Measurements from ENCODE around the gene ENPP7.

The ENPP7 gene

DNA sequence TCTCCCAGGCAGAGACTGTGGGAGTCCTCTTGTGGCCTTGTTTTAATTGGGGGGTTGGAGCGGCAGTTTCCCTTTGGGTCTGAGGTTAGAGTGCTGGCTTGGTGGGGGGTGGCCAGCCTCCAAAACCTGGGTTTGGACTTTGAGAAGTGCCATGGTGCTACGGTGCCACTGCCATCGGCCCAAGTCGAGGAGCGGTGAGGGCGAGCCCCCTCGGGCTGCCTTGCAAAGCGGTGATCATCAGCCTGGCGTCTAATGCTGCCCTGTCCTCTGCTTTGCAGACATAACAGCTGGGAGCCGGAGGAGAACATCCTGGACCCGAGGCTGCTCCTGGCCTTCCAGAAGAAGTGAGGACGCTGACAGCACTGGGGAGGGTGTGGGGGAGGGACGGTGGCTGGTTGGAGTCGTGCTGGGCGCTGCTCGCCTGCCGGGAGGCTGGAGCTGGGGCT, 48.4 kb downstream of the ENPP7 start:
- DNase-seq, result no peak

- DNase-seq, result no peak
Measured at GRCh38 chr17:79779661-79780365, 49.1 kb downstream of the ENPP7 start.

- DNase-seq, result no peak
Measured at GRCh38 chr17:79781012-79781650, 50.4 kb downstream of the ENPP7 start.

DNA sequence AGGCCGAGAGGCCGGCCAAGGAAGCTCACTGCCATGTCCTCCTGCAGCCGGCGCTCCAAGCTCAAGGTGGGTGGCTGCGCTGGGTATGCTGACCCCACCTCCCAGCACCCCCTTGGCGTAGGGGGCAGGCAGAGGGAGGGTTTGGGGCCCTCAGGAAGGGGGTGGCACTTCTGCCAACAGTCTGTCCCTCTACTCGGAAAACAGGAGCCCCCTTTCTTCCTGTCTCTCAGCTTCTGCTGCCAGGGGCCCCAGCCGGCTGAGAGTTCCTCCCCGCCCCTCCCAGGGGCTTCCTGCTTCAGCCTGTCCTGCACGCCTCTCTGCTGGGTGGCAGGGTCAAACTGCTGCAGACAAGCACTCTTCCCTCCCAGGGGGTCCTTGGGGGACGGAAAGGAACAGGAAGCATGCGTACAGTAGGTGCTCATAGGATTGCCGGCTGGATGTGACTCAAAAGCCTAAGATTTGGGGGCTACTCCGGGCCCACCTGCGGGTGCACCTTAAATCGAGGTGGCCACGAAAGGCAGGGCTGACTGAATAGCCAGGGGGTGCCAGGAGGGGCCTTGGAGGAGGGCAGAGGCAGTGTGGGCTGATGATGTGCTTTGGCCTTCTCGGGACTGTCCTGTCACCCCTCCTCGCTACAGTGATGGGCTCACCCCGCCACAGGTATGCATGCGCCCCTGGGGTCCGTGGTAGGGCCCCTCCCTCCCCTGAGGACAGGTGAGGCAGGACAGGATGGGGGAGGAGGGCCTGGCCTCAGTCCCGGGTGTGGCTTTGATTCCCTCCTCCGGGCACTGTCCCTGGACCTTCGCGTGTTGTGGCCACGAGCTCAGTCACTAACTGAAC, 51.2 kb downstream of the ENPP7 start:
- DNase-seq, result no peak

GRCh38 chr17:79783891-79784290, 53.1 kb downstream of the ENPP7 start:
- DNase-seq, result no peak

DNA sequence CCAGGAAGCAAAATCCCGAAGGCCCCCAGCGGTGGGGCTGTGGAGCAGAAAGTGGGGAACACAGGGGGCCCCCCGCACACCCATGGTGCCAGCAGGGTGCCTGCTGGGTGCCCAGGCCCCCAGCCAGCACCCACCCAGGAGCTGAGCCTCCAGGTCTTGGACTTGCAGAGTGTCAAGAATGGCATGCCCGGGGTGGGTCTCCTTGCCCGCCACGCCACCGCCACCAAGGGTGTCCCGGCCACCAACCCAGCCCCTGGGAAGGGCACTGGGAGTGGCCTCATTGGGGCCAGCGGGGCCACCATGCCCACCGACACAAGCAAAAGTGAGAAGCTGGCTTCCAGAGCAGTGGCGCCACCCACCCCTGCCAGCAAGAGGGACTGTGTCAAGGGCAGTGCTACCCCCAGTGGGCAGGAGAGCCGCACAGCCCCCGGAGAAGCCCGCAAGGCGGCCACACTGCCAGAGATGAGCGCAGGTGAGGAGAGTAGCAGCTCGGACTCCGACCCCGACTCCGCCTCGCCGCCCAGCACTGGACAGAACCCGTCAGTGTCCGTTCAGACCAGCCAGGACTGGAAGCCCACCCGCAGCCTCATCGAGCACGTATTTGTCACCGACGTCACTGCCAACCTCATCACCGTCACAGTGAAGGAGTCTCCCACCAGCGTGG, 53.7 kb downstream of the ENPP7 start:
- no peak for DNase-seq

- no peak for DNase-seq
Measured at GRCh38 chr17:79785017-79785899, 54.5 kb downstream of the ENPP7 start.

GRCh38 chr17:79785900-79786810, 55.4 kb downstream of the ENPP7 start:
- no peak for DNase-seq

- no peak for DNase-seq
Measured at GRCh38 chr17:79786930-79787643, 56.3 kb downstream of the ENPP7 start.

GRCh38 chr17:79788455-79788854, 57.7 kb downstream of the ENPP7 start:
- no peak for DNase-seq

DNA sequence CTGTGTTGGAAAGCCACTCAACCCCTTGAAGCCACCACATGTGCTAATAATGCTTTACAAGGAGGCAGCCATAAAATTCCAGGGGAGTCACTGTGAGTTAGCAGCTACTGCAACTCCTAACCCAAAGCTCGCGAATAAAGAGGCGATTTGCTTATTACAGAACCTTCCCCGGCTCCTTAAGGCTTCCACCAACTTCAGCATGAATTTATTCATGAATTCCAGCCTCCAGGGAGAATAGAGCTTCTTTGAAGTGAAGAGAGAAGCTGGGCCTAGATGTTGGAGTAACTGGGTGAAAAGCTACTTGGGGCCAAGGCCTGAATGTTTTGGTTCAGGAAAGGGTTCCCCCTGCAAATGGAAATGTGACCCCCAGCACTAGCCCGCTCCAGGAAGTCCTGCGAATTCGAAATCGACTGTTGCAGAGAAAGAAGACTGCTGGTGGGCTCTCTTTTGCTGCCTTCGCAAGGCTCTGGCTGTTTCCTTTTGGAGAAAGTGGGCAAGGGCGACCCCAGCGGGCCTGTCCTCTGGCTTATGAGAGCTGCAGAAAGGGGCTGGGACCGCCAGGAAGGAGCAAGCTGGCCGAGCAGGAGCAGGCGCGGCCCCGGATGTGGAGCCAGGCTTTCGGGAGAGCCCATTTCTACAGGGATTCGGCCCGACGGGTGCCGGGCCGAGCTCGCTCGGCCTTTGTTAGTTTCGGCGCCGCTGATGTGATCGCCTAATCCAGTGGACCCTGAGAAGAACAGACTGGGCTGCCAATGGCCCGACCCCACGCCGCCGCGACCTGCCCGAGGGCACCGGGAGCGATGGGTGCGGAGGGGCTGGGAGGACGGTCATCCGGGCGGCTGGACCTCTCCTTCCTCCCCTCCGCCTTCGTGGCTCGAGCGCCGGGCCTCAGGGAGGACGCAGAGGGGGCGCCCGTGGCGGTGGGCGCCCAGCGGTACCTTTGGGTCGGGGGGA, 58.5 kb downstream of the ENPP7 start:
- DNase-seq, result no peak

DNA sequence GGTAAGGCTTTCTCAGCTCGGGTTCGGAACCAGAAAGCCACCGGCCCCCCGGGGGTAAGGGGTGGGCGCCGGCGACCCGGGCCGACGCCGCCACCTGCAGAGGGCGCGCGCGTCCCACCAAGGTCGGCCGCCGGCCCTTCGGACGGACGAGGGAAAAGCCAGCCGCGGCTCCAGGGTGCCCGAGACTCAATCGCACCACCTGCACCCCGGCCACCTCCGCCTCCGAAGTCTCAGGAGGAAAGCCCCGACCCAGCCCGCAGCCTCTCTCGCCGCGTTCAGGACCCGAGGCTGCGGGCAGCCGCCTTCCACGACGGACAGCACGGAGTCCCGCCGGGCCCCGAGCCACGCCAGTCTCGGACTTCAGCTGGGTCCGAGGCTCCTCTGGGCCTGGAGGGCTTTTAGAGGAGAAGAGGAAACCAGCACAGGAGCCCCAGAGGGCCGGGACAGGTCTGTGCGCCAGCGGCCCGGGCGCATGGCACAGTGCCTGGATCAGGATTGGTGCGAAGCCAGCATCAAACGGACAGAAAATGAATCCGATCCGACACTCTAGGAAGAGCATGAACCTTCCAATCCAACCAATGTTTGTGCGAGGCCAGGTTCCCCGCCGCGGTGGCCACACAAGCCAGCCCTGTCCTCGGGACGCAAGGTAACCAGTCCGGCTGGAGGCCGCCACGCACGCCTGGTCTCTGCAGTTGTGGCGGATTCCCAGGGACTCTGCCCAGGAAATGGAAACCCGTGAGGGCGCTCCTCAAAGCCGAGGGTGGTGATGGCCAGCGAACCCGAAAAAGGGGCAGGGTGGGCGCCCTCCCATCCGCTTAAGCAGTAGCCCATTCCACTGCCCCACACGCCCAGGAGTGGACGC, 59.4 kb downstream of the ENPP7 start:
- DNase-seq, result no peak

DNA sequence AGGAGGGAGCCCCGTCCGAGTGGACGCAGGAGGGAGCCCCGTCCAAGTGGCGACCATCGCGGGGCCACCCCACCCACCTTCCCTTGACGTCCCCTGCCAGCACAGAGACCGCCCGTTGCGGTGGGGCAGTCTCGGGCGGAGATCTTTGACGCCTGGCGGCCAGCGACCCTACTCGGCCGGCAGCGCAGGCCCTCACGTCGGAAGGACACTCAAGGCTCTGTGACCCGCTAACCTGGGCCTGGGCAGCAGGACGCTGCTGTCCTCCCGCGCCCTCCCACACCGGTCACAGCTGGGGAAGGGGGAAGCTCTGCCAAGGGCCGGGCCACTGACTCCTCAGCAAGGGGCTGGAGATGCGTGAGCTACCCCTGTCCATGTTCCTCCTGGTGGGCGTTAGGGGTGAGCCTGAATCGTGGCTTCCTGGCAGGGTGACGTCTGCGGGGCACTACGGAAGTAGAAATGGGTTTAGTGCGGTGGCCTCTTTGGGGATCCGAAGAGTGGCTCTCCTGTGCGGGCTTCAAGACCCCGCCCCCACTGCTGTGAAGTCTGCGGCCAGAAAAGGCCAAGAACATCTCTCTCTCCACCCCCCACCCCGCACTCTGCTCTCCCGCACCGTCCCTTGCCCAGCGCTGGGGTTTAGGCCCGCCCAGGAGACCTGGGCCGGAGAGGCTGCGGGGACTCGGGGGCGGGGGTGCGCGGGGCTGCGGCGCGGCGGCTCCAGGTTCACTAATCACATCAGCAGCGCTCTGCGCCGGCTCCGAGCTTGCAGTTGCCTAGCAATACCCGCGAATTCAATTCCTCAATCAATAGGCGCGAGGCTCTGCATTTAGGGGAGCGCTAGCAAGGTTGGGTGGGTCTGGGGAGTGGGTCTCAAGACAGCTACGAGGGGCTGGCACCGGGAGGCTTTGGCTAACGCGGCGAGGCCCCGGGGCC, 60.3 kb downstream of the ENPP7 start:
- no peak for DNase-seq

DNA sequence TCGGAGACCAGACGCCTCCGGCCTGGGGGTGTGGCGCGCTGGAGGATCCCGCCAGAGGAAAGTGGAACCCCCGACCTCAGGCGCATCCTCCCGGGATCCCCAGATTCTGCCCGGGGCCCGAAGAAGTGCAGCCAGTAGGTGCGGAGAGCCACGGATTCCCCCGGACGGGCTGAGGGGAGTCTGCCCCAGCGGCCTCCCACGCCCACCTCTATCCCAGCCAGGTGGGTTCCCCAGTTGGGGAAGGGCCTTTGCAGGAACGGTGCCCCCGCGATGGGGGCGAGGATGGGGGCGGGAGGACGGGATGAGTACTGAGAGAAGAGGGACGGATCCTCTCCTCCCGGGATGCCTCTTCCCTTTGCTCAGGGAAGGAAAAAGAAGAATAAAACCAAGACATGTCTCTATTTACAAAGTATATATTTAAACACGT, 61.0 kb downstream of the ENPP7 start:
- DNase-seq, result no peak
